SK-N-SH treated with all-trans-retinoic acid at 6 μM for 48 hours (cell line): ENCODE measurements around the gene RNF19B.

Experiments
- BACH2 ChIP-seq: fragments of 250-450 bp; sonication (Bioruptor Pico); IDR thresholded peaks from 2 replicates; pipeline ENCODE4 v1.9.0; 2021; ENCODE audit warnings: mild to moderate bottlenecking, borderline replicate concordance
- TF ChIP-seq, protein P1 (sequence below): fragments of 250-450 bp; sonication (Bioruptor Pico); IDR thresholded peaks from 2 replicates; pipeline ENCODE4 v1.5.0; 2020; ENCODE audit warnings: mild to moderate bottlenecking, moderate library complexity

- TF ChIP-seq, protein P1, sequence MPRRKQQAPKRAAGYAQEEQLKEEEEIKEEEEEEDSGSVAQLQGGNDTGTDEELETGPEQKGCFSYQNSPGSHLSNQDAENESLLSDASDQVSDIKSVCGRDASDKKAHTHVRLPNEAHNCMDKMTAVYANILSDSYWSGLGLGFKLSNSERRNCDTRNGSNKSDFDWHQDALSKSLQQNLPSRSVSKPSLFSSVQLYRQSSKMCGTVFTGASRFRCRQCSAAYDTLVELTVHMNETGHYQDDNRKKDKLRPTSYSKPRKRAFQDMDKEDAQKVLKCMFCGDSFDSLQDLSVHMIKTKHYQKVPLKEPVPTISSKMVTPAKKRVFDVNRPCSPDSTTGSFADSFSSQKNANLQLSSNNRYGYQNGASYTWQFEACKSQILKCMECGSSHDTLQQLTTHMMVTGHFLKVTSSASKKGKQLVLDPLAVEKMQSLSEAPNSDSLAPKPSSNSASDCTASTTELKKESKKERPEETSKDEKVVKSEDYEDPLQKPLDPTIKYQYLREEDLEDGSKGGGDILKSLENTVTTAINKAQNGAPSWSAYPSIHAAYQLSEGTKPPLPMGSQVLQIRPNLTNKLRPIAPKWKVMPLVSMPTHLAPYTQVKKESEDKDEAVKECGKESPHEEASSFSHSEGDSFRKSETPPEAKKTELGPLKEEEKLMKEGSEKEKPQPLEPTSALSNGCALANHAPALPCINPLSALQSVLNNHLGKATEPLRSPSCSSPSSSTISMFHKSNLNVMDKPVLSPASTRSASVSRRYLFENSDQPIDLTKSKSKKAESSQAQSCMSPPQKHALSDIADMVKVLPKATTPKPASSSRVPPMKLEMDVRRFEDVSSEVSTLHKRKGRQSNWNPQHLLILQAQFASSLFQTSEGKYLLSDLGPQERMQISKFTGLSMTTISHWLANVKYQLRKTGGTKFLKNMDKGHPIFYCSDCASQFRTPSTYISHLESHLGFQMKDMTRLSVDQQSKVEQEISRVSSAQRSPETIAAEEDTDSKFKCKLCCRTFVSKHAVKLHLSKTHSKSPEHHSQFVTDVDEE (CRISPR knock-in tag) = no peak
- no peak for TF ChIP-seq BACH2 (CRISPR knock-in tag)
Measured at GRCh38 chr1:32944180-32944579, 20.4 kb downstream of the RNF19B start.
